Ishikawa (cell line): ENCODE results near the gene AREG.

Experiments
- CEBPB ChIP-seq: IDR thresholded peaks from 2 replicates; pipeline ENCODE4 v1.6.1; 2012
- EGR1 ChIP-seq: IDR thresholded peaks from 2 replicates; pipeline ENCODE4 v1.6.1; 2012
- FOXM1 ChIP-seq: IDR thresholded peaks from 2 replicates; pipeline ENCODE4 v1.6.1; 2012; ENCODE audit warnings: low read depth, borderline replicate concordance
- USF1 ChIP-seq: IDR thresholded peaks from 2 replicates; pipeline ENCODE4 v1.6.1; 2012
- YY1 ChIP-seq: IDR thresholded peaks from 2 replicates; pipeline ENCODE4 v1.6.1; 2012; ENCODE audit warnings: low read depth
- TF ChIP-seq, protein P1 (sequence below): IDR thresholded peaks from 2 replicates; pipeline ENCODE4 v1.6.1; 2012; ENCODE audit warnings: low read depth, mild to moderate bottlenecking
- TF ChIP-seq, protein P2 (sequence below): IDR thresholded peaks from 2 replicates; pipeline ENCODE4 v1.6.1; 2012

DNA sequence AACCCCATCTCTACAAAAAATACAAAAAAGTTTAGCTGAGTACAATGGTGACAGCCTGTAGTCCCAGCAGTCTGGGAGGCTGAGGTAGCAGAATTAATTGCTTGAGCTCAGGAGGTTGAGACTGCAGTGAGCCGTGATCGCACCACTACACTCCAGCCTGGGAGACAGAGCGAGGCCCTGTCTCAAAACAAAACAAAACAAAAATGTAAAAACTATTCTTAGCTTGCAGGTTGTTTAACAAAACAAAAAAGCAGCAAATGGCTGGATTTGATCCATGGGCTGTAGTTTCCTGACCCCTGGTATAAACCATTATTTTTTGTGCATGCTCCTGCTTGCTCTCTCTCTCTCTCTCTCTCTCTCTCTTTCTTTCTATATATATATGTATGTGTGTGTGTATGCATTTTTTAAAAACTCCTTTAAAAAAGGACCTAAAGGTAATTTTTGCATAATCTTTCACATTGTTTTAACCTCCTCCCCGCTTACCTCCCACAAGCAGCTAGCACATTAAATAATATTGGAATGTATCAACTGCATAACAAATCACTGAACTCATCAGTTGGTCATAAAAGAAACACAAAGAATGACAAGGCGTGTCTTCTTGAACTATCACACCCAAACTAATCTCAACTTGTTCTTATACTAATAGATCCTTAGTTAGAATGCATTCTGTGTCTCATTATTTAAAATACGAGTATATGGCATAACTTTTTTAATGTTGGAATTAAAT lies 4.8 kb downstream of the AREG start:
- TF ChIP-seq, protein P1, sequence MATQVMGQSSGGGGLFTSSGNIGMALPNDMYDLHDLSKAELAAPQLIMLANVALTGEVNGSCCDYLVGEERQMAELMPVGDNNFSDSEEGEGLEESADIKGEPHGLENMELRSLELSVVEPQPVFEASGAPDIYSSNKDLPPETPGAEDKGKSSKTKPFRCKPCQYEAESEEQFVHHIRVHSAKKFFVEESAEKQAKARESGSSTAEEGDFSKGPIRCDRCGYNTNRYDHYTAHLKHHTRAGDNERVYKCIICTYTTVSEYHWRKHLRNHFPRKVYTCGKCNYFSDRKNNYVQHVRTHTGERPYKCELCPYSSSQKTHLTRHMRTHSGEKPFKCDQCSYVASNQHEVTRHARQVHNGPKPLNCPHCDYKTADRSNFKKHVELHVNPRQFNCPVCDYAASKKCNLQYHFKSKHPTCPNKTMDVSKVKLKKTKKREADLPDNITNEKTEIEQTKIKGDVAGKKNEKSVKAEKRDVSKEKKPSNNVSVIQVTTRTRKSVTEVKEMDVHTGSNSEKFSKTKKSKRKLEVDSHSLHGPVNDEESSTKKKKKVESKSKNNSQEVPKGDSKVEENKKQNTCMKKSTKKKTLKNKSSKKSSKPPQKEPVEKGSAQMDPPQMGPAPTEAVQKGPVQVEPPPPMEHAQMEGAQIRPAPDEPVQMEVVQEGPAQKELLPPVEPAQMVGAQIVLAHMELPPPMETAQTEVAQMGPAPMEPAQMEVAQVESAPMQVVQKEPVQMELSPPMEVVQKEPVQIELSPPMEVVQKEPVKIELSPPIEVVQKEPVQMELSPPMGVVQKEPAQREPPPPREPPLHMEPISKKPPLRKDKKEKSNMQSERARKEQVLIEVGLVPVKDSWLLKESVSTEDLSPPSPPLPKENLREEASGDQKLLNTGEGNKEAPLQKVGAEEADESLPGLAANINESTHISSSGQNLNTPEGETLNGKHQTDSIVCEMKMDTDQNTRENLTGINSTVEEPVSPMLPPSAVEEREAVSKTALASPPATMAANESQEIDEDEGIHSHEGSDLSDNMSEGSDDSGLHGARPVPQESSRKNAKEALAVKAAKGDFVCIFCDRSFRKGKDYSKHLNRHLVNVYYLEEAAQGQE: no peak
- TF ChIP-seq FOXM1 (no peak), CEBPB (no peak), EGR1 (no peak), YY1 (no peak), USF1 (no peak)
- TF ChIP-seq, protein P2, sequence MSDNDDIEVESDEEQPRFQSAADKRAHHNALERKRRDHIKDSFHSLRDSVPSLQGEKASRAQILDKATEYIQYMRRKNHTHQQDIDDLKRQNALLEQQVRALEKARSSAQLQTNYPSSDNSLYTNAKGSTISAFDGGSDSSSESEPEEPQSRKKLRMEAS: no peak
